ENCODE measurements around the gene EEFSEC. TPM values are rescaled to one million over a fixed set of nuclear protein-coding genes. Genes with fewer than 3 reads are reported as not detected.

EEFSEC gene
- polyA plus RNA-seq, 4 donors, result 15.7 to 27.8 (median 21.6) TPM

- DNase-seq (ENCODE audit: low read depth in 4 of 4, low spot score in 3 of 4), result no peak
Observed at GRCh38 chr3:128327606-128328031, 174.3 kb downstream of the EEFSEC start.

DNA sequence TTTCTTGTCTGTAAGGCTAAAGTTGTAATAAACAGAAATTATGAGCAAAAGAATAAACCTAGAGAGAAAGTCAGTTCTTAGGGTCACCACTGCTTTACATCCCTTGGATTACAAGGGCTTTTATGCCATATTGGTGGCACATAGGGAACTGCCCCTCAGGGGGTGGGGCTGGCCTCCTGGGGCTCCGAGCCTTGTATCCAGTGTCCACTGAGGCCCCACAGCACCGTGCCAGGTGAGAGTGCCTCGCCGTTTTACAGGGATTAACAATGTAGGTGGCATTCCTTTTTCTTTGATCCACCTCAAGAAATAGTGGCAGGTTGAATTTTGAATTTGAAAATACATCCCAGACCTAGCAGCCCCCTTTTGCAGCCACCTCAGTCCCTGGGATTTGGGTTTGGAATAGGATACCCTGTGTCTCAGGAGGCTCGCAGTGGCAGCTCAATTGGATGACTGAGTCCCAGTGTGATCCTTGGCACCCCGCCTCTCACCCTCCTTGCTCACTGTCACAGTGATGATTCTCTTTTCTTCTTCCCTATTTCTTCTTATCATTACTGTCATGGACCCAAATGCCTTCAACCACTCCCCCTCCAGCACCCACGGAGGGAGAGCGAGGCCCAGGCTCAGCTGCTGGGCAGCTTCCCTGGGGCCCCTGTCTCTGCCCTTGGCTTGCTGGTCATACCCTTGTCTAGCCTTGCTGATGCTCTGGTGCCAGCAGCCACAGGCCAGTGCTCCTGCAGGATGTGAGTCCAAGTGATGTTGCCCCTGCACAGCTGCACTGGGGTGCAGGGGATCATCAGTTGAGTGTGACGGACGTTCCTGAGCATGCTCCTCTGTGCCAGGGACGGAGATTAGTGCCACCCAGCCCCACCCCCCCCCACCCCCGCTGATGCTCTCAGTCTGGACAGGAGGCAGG, 175.5 kb downstream of the EEFSEC start:
- no peak for DNase-seq (ENCODE audit: low read depth in 4 of 4, low spot score in 3 of 4)

GRCh38 chr3:128329491-128330213, 176.4 kb downstream of the EEFSEC start:
- DNase-seq (ENCODE audit: low read depth in 4 of 4, low spot score in 3 of 4), result no peak

DNA sequence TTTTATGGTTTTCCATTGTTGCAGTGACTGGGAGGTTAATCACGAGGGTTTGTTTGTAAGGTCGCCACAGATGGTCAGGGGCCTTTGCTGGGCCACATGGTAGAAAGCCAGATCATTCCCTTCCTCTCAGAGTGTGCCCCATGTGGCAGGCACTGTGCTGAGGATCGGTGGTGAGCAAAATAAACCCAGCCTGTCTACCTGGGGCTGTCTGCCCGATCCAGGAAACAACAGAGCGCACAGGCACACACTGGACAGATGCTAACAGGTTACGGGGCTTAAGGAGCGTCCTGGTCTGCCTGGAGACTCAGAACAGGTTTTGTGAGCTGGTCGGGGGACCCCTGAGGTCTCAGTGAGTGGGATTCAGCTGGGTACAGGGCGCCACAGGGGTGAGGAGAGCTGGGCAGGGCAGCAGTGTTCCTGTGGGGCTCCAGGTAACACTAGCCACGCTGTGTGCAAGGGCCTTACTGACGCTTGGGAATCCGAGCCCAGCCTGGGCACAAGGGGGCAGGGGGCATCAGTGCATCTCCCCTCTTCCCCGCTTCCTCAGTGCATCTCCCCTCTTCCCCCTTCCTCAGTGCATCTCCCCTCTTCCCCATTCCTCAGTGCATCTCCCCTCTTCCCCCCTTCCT, 177.0 kb downstream of the EEFSEC start:
- DNase-seq (ENCODE audit: low read depth in 4 of 4, low spot score in 3 of 4), result no peak

DNA sequence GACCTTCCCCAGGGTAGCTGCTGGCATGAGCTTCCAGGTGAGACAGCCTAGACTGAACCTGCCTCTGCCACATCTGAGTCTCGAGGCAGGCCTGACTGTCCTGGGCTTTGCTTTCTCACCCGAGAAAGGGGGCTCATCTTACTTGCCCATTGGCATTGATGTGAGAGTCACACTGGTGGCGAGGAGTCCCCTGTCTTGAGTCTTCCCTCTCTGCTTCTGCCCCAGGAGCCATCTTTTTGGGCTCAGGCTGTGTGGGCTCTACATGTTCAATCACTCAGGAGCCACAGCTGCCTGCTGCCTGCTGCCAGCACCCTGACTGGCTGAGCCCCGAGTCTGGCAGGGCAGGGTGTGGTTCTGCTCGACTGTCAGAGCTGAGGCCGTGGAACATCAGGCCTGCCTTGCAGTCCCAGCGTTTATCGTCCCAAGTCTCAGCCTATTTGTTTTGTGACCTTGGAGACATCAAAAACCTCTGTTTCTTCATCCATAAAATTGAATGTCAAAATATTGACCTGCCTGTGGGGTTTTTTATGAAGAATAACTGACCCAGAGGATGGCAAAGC, 180.9 kb downstream of the EEFSEC start:
- no peak for DNase-seq (ENCODE audit: low read depth in 4 of 4, low spot score in 3 of 4)

DNA sequence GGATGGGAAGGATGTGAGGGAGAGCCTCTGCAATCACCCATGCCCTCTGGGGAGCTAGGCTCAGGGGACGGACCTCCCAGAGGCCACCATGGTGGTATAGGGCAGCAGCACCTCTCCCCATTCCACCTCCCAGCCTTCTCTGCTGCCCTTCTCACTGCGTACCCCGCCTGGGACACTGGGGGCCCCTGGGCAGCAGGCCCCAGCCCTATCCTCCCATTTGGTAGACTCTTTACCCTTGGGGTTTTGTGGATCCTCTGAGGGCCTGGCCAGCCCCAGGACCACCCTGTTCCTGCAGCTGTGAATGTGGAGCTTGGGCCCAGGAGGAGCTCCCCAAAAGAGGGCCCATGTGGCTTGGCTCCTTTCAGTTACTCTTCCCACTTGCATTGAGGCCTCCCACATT, 181.5 kb downstream of the EEFSEC start:
- no peak for DNase-seq (ENCODE audit: low read depth in 4 of 4, low spot score in 3 of 4)

GRCh38 chr3:128335621-128336296, 182.5 kb downstream of the EEFSEC start:
- no peak for DNase-seq (ENCODE audit: low read depth in 4 of 4, low spot score in 3 of 4)

GRCh38 chr3:128336337-128337156, 183.3 kb downstream of the EEFSEC start:
- no peak for DNase-seq (ENCODE audit: low read depth in 4 of 4, low spot score in 3 of 4)

DNA sequence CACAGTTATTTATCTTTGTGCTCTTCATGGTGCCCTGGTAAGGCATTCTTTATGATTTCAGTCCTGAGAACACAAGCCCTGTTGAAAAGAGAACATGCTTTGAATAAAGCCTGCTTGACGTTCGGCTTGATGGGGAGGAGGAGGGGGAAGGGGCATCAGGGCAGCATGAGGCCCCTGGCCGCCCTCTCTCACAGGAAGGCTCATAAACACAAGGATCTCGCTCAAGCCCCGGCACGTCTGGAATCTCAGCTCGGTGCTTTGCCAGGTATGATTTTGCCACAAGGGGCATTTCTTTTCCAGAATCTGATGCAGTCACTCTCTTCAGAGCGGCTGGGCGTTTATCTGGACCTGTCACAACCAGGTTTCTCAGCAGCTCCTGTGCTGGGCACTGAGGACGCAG, 184.0 kb downstream of the EEFSEC start:
- DNase-seq (ENCODE audit: low read depth in 4 of 4, low spot score in 3 of 4), result no peak

DNA sequence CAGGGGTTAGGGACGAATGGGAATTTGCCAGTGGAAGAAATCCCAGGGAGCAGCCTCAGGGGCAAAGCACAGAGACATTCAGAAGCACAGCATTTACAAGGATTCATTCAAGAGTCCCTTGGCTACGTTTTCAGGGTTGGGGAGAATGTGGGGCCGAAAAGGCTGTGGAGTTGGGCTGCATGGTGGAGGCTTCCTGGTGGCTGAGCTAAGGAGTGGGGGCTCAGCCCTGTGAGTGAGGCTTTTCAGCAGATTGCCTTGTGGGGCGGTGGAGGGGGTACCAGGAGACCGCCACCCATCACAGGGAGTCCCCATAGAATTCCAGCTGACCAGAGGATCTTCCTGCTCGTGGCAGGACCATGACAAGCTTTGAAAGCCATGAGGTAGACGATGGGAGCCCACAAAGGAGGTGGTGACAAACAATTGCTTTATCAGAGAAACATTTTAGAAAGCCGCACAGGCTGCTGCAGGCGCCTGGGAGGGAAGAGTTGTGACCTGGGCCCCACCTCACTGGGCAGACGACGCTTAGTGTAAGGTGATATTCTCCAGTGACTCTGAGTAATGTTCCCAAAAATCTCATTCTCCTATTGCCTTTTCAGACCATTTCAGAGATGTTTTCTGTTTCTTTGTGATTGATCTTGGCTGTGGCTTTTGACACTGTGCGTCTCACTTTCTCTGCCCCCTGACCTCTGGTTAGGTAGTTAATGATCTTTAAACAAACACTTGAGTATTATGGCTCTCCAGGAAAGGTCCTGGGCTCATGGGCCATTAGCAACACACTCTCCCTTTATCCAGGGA, 185.5 kb downstream of the EEFSEC start:
- DNase-seq (ENCODE audit: low read depth in 4 of 4, low spot score in 3 of 4), result no peak

DNA sequence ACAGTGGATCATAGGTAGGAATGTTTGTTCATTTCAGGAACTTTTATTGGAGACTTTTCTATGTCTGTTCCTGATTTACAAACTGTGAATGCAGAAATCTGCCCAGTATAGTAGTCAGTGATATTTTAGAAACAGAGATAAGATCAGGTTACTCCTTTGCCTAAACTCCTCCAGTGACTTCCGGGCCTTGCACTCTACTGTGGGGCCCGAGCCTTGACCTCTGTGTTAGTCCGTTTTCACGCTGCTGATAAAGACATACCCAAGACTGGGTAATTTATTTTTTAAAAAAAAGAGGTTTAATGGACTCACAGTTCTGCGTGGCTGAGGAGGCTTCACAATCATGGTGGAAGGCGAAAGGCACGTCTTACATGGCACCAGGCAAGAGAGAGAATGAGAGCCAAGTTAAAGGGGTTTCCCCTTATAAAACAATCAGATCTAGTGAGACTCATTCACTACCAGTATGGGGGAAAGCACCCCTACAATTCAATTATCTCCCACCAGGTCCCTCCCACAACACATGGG, 186.3 kb downstream of the EEFSEC start:
- no peak for DNase-seq (ENCODE audit: low read depth in 4 of 4, low spot score in 3 of 4)

GRCh38 chr3:128340198-128340903, 187.1 kb downstream of the EEFSEC start:
- DNase-seq (ENCODE audit: low read depth in 4 of 4, low spot score in 3 of 4), result no peak

DNA sequence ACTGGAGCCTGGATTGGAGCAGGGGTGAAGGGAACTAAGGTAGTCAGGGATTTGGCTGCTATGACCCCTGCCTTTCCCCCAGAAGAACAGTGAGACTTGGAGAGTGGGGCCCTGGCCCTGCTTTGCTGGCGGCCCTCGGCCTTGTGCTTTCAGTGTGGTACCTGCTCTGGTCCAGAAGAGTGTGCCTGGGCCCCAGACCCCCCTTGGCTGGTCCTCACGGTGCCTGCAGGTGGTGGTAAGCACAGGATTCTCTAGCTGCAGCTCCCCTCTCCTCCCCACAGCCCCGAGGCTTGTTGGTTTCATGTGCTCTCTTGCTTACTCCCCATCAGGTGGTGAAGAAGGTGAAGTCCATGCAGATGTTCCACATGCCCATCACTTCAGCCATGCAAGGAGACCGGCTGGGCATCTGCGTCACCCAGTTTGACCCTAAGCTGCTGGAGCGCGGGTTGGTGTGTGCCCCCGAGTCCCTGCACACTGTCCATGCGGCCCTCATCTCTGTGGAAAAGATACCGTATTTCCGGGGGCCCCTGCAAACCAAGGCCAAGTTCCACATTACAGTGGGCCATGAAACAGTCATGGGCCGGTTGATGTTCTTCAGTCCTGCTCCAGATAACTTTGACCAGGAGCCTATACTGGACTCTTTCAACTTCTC, 187.7 kb downstream of the EEFSEC start:
- no peak for DNase-seq (ENCODE audit: low read depth in 4 of 4, low spot score in 3 of 4)

DNA sequence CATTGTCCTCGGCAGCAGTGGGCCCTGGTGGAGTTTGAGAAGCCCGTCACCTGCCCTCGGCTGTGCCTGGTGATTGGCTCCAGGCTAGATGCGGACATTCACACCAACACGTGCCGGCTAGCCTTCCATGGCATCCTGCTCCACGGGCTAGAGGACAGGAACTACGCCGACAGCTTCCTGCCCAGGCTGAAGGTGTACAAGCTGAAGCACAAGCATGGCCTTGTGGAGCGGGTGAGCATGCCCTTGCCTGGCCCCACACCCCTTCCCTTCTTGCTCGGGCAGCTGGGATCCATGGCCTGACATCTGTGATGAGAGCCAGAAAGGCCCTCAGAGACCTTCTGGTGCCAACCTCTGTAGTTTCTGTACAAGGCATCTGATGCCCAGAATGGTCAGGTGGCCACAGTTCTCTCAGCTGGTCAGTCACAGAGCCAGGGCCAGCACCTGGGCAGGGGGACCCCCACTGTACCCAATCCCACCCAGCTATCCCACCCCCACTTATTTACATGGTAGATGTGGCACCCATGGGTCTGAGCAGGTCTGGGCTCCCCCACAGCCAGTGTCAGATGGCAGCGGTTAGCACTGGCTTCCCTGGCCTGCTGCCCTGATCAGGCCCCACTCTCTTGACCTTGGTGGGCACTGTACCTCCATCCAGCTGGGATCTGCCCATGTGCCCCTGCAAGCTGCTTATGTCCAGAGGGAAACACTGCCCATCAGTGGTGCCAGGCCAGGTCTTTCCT, 188.5 kb downstream of the EEFSEC start:
- DNase-seq (ENCODE audit: low read depth in 4 of 4, low spot score in 3 of 4), result no peak

DNA sequence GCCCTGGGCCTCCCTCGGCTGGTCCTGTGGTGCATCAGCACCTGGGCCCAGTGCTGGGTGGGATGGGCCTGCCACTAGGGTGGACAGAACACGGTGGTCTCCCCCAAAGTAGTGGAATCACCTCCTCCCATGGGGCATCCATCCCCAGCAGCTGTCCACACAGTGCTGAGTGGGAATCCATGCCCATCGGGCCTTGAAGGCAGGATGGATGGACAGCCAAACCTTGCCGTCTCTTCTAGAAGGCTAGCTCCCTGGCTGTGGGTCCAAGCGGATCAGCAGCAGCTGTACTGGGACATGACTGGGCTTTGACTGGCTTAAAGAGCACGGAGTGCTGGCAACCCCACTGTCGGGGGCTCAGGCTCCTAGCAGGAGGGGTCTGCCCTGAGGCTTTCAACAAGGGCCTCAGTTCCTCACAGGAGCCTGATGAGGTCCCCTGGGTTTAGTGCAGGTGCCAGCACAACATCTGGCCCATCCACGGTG, 189.5 kb downstream of the EEFSEC start:
- DNase-seq (ENCODE audit: low read depth in 4 of 4, low spot score in 3 of 4), result no peak

DNA sequence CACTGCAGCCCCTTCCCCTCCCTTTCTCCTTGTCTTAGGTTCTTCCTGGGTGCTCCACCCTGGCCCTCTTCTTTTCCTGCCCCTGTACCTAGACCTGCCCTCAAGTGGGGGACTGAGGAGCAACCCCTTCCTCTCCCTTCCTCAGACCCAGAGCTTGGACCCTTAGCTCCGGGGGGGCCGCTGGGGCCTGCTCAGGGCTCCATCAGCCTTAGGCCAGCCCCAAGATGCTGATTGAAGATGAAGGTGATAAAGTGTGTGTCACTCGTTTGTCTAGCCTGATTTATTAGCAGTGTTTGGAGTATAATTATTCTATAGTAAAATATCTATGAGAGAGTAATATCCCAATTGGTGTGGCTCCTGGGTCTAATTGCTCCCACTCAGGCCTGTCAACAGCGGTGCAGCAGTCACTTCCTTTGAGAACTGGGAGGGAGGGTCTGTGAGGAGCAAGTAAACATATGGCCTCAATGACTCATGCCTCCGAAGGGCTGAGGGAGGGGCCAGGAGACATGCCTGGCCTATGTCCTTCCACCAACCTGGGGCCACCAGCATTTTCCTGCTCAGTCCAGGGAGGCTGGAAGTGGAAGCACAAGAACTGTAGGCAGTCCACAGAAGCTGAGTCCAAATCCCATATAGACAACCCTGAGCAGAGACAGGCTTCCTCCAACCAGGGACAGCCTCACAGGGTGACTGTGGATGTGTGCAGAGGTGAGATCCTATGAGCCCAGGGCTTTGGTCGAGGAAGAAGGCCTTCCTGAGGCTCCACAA, 190.2 kb downstream of the EEFSEC start:
- DNase-seq (ENCODE audit: low read depth in 4 of 4, low spot score in 3 of 4), result no peak

Measured in left renal pelvis (tissue), 4 donors.